ENCODE data around the gene RNF157. TPM values are rescaled to one million over a fixed set of nuclear protein-coding genes. Genes with fewer than 3 reads are reported as not detected.

The RNF157 gene
- total and polyA plus RNA-seq, 9 of the 15 experiments (the other 6 are each of a cell fraction or from before 2014, with no cell fraction given), result 8.1 to 31.7 (median 20.8) TPM

- TF ChIP-seq GTF3C2 (IDR thresholded peaks at IDR 0.05; ENCODE audit: borderline replicate concordance, extremely low read depth, insufficient read length) (no peak), POU5F1 (IDR thresholded peaks at IDR 0.05; ENCODE audit: borderline replicate concordance, low read depth, low read length, partially characterized antibody) (no peak), LARP7 (IDR thresholded peaks at IDR 0.05) (no peak), ERF (CRISPR knock-in tag; IDR thresholded peaks at IDR 0.05) (0 out of 2 replicates have a peak, but pooled peaks have one; percentile 46), TAF1 (IDR thresholded peaks at IDR 0.05; ENCODE audit: control insufficient read depth, extremely low read depth, insufficient read depth, low read length, severe bottlenecking) (peak; percentile 70), FOXM1 (IDR thresholded peaks at IDR 0.05; ENCODE audit: low read depth) (peak; percentile 45; the same call in 1 of the 2 replicates), FOXM1 (CRISPR knock-in tag; IDR thresholded peaks at IDR 0.05; ENCODE audit: low read depth) (no peak), ZBTB2 (IDR thresholded peaks at IDR 0.05) (no peak), TFE3 (CRISPR knock-in tag; IDR thresholded peaks at IDR 0.05) (no peak), SP2 (IDR thresholded peaks at IDR 0.05; ENCODE audit: extremely low read depth, low read depth, low read length, poor library complexity, severe bottlenecking) (no peak), LEF1 (IDR thresholded peaks at IDR 0.05) (peak; percentile 50; the same call in 1 of the 2 replicates), POLR2AphosphoS5 (IDR thresholded peaks at IDR 0.05; ENCODE audit: control insufficient read depth, insufficient read depth, low read depth, low read length) (peak; percentile 32; the same call in 1 of the 2 replicates), CREB3L1 (IDR thresholded peaks at IDR 0.05; ENCODE audit: borderline replicate concordance, low read depth) (no peak), CEBPG (CRISPR knock-in tag; IDR thresholded peaks at IDR 0.05) (no peak), CEBPG (tag; conservative IDR thresholded peaks at IDR 0.05 in 1 of 2, IDR thresholded peaks at IDR 0.05 in 1 of 2) (no peak), MXI1 (IDR thresholded peaks at IDR 0.05; ENCODE audit: low read depth, low read length) (0 out of 2 replicates have a peak, but pooled peaks have one; percentile 42), TRIM25 (IDR thresholded peaks at IDR 0.05; ENCODE audit: borderline replicate concordance) (no peak), MAFK (IDR thresholded peaks at IDR 0.05; ENCODE audit: low read length) (peak; percentile 99), PTBP1 (IDR thresholded peaks at IDR 0.05; ENCODE audit: low read depth, low read length) (no peak)
Observed at GRCh38 chr17:76234354-76234679, 6.0 kb downstream of the RNF157 start (continued).
